Stimulated activated CD4-positive, alpha-beta T cell treated with anti-CD3 and anti-CD28 coated beads, Interleukin-12 subunit alpha, Interleukin-12 subunit beta, amount 100 ng/mL, for 24 hours (primary cell): ENCODE results near the gene PSD4.

Source experiments
- DNase-seq, 2 experiments: peaks; one replicate each; pipeline ENCODE4 v3.0.0-alpha.2; 2020; ENCODE audit warnings: low read depth in 2 of 2

The PSD4 gene

DNA sequence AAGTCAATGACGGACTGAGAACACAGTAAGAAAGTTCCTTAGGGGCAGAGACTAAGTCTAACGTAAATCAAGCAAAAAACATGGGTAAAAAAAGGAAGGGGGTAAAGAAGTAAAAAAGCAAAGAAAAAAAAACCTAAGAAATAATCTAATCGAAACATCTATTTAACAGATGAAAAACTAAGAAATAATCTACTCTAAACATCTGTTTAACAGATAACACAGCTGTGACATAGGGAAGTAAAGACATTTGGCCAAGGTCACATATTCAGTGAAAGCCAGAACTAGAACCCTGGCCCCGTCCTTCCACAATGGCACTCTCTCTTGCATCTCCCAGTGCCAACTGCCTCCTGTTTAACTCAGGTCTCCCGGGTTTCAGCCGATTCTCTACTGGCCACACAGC is 48.1 kb downstream of the PSD4 start:
- DNase-seq = no peak

DNA sequence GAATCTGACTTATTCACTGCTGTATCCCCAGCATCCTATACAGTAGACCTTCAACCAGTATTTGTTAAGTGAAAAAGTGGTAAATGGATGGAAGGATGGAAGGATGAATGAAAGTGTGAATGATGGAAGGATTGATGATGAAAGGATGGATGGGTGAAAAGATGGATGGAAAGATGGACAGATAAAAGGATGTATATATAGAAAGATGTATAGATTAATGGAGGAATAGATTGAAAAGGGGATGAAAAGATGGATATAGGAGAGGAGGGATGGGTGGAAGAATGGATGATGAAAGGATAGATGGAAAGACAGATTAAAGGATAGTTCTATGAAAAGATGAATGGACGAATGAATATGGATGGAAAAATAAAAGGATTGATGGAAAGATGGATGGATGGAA is 50.0 kb downstream of the PSD4 start:
- no peak for DNase-seq

DNA sequence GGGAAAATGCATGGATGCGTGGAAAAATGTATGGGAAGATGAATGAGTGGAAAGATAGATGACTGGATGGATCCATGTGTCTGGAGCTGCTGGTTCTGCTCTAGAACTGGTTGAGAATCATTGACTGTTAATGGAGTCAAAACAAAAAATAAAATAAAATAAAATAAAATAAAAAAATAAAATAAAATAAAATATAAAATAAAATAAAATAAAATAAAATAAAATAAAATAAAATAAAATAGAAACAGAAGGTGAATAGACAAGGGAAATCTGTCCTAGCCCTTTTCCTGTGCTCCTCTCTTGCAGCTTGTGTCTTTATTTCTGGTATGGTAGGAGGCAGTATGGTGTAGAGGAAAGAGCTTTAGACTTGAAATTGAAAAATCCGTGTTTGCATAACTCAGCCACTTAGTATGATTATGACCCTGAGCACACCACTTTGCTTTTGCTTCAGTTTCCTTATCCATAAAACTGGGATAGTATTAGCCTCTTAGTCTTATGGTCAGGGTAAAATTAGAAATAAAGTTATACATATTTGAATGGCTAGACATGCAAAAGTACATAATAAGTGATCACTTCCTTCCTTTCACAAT is 51.0 kb downstream of the PSD4 start:
- no peak for DNase-seq

DNA sequence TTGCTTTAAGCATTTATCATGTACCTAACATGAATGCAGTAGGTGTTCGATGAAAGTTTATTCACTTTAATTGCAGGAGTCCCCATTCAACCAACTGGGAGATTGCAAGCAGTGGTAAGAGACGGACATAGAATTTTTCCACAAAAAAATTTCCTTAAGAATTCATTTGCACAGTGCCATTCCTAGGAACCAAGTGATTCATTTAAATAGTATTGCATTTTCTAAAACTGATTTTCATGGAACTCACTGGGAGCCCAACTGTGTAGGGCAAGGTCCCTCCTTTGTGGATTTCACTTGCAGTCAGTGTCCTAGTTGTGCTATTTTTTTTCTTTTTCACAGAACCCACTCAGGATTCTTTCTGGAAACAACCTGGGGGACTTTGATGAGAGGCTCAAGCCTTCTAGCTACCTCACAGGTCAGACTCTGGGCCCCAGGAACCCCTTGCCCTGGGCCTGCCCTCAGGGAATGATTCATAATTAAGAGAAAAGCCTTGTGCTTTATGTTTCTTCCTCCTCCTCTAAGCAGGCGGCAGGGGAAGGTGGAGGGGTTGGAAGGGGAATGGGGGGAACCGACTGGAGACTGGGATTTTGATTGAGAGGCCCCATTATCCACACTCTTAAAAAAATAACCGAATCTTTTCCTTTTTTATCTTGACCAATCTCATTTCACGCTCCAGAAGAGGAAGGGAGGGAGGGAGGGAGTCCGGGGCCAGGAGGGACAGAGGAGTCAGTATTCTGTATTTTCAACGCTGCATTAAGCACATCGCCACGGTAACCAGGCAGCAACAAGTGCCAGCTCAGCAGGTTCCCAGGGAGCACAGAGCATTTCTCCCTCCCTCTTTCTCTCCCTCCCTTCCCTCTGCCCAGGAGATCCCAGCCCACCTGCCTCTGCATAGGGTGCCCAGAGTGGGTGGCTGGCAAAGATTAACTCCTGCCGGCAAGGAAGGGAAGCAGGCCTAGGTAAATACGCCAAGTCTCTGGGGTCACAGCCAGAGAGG is 51.8 kb downstream of the PSD4 start:
- no peak for DNase-seq

DNA sequence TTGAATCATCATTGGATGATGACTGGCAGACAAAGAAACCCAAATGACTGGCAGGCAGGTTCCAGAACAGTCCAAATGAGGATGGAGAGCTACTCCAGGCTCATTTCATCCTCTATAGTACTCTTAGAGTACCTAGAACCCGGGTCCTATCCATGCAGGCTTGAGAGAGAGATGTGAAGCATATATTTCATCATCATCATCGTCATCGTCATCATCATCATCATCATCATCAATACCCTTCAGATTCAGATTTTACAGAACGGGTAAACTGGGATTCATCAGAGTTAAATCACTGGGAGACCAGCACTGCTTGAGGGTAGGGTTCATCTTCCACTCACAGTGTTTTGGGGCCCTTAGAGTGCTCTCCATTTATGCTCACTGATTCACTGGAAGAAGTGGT is 52.7 kb downstream of the PSD4 start:
- DNase-seq = no peak

DNA sequence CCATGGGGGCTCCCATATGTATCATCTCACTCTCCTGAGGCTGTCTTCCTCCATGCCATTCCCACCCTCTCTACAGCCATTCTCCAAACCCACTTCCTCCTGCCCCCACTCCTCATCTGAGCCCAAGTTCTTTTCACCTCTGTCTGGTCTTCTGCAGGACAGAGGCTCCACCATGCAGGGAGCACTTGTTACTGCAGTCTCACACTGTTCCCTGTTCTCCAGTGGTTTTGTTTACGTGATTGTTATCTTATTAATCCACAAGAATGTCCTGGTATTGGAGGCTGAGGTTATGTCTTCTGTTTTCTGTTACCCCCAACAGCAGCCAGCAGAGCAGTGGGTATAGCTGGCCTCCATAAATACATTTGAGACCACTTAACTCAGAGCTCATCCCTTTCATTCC is 53.5 kb downstream of the PSD4 start:
- DNase-seq = no peak

DNA sequence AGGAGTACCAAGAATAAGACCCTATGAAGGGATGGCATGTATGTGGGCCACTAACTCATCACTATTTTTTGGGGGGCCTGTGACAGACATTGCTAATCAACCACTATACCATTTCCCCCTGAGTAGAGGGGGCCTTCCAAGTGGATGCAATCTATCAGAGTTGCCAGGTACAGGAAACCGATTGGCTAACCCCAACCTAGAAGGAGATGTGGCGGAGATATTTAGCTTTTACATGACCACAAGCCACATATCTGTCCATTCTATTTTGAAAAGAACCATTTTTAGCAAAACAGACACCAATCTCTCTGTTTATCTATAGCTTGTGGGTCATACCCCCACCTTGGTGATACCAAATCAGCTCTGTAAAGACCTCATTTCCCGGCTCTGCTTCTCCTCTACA is 53.9 kb downstream of the PSD4 start:
- no peak for DNase-seq

DNA sequence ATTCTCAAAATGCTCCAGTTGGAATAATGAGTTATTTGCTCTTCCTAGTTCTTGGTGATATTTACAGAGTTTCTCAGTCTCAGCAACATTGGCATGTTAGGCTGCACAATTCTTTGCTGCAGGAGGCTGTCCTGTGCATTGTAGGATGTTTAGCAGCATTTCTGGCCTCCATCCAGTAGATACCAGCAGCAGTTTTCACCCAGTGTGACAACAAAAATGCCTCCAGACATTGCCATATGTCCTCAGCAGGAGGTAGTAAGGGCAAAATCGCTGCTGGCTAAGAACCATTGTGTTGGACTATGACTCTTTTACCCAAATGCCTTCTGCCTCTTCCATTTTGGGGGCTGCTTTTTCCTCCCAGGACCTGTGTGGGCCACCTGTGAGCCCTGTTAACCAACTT is 54.6 kb downstream of the PSD4 start:
- no peak for DNase-seq

DNA sequence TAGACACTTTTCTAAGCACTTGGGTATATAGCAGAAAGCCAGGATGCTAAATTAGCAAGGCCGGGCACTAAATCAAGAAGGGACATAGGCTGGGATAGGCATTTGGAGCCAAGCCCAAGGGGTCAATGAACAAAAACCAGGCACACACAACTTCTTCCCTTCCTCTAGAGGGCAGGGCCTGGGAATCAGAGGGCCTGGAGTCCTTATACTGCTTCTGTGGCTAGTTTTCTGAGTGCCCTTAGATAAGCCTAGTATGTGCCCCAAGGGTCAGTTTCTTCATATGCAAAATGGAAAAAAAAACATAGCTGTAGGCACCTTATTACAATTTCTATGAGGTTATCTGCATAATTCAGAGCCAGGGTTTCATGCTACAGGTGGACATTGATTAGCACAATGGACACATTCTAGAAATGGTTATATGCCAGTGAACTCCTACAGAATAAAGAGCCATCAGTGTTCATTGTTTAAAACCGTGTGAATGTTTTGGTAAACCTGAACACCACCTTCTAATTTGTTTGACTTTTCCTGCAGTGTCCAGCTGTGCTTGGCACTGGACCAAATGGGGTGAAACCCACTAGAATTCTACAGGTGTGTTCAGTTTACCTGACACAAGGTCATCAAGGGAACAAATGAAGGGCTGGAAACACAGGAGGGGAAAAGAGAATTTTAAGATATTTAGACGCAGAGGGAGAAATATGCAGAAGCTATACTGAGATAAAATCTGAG is 55.4 kb downstream of the PSD4 start:
- no peak for DNase-seq

DNA sequence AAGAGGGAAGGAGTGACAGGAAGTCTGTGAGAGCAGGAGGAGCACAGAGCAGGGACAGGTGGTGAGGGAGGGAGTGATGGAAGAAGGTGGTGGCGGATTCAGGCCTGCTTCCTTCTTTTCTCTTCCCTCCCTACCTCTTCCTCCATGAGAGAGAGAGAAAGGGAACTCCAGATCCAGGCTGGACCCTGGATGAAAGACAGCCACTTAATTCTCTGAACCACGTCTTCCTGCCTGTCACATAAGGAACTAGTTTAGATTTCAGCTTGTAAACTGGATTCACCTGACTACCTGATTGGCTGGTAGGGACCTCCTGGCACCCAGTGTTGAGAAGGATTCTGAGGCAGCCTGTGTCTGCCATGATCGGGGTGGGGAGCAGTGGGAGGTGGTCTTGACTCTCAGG is 56.0 kb downstream of the PSD4 start:
- no peak for DNase-seq

DNA sequence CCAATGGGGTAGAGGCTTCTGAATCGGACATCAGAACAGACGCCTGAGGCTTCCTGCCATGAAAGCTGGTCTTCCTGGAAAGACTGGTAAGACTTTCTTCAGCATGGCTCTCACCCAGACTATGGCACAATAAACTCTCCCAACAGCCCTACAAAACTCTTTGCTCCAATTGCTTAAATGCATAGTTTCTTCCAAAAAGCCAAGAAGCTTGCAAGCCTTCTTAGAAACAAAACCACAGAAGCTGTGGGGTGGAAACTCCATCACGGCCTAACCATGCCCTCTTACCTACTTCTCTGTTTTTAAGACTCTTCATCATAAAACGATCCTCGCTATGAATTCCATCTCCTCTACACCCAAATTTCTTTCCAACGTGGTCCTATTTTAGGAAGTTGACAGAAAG is 56.8 kb downstream of the PSD4 start:
- DNase-seq = no peak

DNA sequence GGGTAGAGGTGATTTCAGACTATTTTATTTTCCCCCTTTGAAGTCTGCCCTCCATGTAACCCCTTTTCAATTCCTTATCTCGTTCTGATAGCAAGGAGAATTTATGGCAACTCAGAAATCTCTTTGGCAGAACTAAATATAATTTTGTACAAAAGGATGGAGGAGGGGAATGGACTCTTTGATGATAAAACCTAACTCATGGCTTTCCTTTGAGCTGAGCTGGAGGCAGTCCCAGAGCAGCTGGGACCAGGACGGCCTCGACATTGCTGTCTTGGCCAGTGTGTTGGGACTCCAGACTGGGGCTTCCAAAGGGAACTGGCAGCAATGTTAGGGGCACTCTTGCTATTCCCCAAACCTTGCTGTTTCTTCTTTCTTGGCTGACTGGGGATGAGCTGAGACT is 57.3 kb downstream of the PSD4 start:
- no peak for DNase-seq

DNA sequence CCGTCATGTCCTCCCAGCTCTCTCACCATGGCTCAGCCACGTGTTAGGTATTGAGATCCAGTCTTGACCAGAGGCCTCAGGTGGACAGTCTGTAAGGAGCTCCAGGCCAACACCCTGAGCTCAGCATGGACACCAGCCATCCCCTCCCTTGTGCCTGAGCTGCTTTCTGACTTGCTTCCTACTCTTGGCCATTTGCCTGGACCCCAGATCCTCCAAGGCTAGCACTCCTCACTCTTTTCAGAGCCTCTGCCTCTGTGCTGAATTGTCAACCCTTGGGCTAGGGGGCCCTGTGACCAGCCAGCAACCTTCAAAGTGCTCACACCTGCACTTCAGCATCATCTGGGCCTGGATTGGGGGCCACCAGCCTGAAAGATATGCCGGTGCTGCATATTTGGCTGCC is 58.4 kb downstream of the PSD4 start:
- DNase-seq = no peak

DNA sequence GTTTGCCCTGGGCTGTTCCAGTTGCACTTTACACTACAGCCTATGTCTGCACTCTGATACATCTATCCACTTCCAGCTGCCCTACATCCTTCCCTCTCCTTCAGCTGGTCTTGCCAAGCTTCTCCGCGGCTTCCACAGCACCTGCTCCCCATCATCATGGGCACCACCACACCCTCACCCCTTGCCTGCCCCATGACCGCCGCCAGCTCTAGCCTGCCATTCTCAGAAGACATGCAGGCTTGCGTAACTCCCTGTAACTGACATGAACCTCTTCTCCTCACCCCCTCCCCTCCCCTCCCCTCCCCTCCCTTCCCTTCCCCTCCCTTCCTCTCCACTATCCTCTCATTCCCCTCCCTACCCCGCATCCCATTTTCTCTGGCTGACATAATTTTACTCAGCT is 59.0 kb downstream of the PSD4 start:
- no peak for DNase-seq

DNA sequence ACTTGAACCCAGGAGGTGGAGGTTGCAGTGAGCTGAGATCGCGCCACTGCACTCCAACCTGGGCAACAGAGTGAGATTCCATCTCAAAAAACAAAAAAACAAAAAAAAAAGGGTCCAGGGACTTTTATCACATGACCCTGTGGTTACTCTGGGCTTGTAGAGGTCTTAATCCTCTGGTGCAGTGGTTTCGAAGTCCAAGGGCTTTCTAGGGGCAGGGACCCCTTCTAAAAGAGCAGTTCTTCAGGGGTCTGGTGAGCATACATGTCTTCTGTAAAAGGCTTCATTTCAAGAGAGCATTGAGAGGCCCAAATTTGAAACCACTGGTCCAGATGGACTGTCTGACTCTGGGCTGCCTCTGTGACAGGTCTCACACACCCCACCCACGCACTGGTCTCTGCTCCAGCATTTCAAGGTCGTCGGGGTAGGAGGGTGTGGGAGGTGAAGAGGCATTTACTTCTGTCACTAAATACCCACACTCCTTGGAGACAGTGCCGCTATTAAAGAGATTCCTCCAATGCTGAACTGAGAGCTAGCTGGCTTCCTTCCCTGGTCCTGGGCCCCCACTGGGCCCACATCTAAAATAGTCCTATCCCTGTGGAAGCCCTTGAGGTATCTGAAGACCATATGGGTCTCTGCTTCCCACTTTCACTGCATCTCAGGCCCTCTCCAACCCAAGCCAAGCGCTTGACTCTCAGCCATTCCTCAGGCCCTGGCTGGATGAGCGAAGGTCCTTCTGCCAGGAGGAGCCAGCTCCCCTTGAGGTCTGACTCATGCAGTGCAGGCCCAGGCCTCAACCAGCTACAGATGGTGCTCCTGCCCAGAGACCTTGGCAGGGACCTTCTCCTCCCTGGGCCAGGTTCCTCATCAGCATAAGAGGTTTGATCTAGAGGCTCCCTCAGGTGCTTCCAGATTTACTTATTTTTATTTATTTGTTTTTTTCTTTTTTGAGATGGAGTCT is 60.1 kb downstream of the PSD4 start:
- DNase-seq = no peak

DNA sequence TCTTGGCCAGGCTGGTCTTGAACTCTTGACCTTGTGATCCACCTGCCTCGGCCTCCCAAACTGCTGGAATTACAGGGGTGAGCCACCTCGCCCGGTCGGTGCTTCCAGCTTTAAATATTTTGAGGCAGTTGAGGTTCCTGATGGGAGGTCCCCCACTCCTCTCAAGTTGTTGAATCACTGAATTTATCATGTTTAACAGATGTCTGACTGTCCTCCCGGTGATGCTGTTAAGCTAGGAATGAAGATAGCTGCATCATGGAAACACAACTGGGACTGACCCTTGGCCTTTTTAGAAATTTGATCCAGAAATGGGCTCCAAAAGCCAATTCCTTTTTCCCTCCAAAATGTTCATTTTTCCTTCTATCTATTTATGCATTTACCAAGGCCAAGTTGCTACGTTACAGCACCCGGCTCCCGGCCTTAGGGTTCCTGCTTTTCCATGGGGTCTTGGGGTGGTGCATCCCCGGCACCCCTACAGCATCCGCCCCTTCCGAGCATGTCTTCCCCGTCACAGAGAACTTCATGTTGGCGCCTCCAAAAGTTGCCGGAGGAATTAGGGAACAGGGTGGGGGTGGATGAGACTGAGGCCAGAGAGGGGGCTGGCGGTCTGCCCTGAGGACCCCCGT is 61.1 kb downstream of the PSD4 start:
- no peak for DNase-seq

DNA sequence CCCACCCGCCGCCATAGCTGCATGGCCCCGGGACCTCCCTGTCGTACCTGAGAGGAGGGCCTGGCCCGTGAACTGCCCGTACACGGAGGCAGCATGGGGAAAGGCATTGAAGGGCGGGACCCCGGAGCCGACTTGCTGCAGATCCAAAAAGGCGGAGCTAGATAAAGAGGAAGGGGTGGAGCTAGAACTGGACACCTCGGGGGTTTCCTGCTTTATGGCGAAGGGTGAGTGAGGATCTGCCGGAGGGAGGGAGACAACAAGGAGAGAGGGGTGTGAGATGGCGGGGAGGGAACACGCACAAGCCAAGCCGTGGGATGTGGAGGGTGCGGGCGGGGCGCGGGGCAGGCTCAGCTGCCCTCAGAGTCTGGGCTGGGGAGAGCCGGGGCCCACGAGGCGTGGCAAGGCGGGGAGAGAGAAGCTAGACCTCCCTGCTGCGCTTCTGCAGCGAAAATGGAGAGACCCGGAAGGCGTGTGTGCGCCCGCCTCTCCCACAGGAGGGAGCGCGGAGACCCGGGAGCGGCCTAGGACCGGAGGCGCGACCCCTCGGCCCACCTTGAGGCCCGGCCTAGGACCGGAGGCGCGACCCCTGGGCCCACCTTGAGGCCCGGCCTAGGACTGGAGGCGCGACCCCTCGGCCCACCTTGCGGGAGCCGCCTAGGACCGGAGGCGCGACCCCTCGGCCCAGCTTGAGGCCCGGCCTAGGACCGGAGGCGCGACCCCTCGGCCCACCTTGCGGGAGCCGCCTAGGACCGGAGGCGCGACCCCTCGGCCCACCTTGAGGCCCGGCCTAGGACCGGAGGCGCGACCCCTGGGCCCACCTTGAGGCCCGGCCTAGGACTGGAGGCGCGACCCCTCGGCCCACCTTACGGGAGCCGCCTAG is 61.8 kb downstream of the PSD4 start:
- peak; percentile 47 to 68 for DNase-seq

DNA sequence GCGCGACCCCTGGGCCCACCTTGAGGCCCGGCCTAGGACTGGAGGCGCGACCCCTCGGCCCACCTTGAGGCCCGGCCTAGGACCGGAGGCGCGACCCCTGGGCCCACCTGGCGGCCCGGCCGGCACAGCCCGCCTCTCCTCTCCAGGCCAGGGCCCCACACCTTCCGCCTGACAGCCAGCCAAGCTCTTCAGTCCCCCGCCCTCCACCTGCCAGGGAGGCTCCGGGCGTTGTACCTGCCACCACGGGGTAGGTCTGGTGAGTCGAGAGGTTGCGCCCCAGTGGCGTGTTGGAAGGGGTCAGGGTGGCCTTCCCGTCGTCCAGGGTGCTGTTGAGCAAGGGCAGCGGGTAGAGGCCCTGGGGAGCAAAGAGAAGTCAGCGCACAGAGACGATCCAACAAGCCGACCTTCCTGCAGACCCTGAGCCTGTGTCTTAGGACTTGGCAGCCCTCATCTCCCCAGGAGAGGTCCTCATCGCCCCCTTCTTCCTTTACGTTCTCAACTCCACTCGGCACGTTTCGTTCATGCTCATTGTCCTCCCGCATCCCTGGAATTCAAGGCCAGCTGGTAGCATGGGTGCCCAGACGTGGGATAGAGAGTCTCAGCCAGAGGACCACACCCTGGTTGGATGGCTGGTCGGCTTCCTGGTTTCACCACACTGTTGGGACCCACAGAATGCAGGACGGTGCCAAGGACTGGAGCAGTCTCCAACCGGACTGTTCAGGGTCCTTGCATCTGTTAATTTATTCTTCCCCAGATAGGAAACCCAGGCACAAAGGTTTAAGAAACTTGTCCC is 62.8 kb downstream of the PSD4 start:
- no peak for DNase-seq

DNA sequence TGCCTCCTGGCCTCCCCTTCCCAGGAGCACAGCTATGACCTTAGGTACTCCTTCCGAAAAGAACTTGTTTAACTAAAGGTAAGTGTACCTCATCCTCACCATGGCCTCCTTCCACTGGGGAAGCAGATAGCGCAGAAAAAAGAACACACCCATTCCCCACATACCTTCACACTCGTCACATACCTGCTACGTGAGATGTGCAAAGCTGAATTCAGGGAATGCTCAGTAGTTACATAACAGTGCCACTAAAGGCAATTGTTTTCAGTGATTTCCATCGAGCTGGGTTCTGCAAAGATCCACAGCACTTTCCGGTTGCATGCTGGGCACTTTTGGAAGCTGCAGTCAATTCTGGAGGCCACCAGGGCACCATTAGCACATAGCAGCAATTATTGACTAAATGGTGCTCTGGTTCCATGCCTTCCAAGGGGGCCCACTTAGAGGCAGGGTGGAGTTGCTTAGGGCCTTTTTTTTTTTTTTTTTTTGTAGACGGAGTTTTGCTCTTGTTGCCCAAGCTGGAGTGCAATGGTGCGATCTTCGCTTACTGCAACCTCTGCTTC is 63.9 kb downstream of the PSD4 start:
- no peak for DNase-seq
